Panc1 (cell line): ENCODE data around the gene PBXIP1. TPM values are rescaled to one million over a fixed set of nuclear protein-coding genes. Genes with fewer than 3 reads are reported as not detected.

Experiments
- ATAC-seq: fragments of 200-7000 bp; cut with Tn5 transposase; 2 replicates; pipeline ENCODE4 v1.9.1; 2020; ENCODE audit warnings: mild to moderate bottlenecking, moderate library complexity
- BruUV-seq: library from RNA; stranded (reverse); fragments of 400-500 nt; replicated peaks from 2 replicates; lab custom pipeline; 2021; lab: Mats Ljungman, UMichigan
- CTCF ChIA-PET: fragments of 300-600 bp; sonication (Branson Sonifier 250); formaldehyde crosslinking; loops from one replicate; lab custom pipeline; 2022; ENCODE audit warnings: antibody characterized with exemption; lab: Charles Lee
- POLR2A ChIA-PET: fragments of 300-600 bp; sonication (Branson Sonifier 250); formaldehyde crosslinking; loops from one replicate; lab custom pipeline; 2022; ENCODE audit warnings: antibody characterized with exemption; lab: Charles Lee
- DNase-seq: peaks from one replicate; pipeline ENCODE4 v3.0.0-alpha.2; 2010; ENCODE audit warnings: low read depth, low spot score
- H3K27ac ChIP-seq: 2 replicates; pipeline ENCODE4 v1.5.1; 2011; ENCODE audit warnings: mild to moderate bottlenecking, low read length, inconsistent platforms
- H3K27me3 ChIP-seq: fragments of 200-500 bp; sonication (Bioruptor generic); 2 replicates; pipeline ENCODE4 v1.6.0; 2014; ENCODE audit warnings: low read length, inconsistent platforms; ENCODE audit not compliant: control insufficient read depth, insufficient read depth
- H3K36me3 ChIP-seq: fragments of 200-500 bp; sonication (Bioruptor generic); 2 replicates; pipeline ENCODE4 v1.5.1; 2014; ENCODE audit warnings: inconsistent platforms, mild to moderate bottlenecking, low read length, moderate library complexity; ENCODE audit not compliant: control insufficient read depth, insufficient read depth
- H3K4me1 ChIP-seq: 2 replicates; pipeline ENCODE4 v1.5.1; 2011; ENCODE audit warnings: inconsistent platforms, mild to moderate bottlenecking, low read length, moderate library complexity; ENCODE audit not compliant: control insufficient read depth, insufficient read depth
- H3K4me3 ChIP-seq, 2 experiments: 2 replicates each; pipeline ENCODE4 v1.5.1; 2011 to 2012; ENCODE audit warnings: low read depth in 2 of 2, low read length in 2 of 2, mild to moderate bottlenecking in 2 of 2, inconsistent platforms in 1 of 2, moderate library complexity in 1 of 2
- H3K9me3 ChIP-seq: fragments of 200-500 bp; sonication (Bioruptor generic); 2 replicates; pipeline ENCODE4 v1.5.1; 2014; ENCODE audit warnings: low read depth, mild to moderate bottlenecking, inconsistent platforms, low read length, moderate library complexity; ENCODE audit not compliant: control insufficient read depth, insufficient read depth
- POLR2AphosphoS5 ChIP-seq: IDR thresholded peaks from 2 replicates; pipeline ENCODE4 v1.6.1; 2012; ENCODE audit warnings: mild to moderate bottlenecking, low read depth, low read length, moderate library complexity
- SIN3A ChIP-seq: IDR thresholded peaks from 2 replicates; pipeline ENCODE4 v1.6.1; 2012; ENCODE audit warnings: low read depth, mild to moderate bottlenecking, low read length, moderate library complexity, borderline replicate concordance; ENCODE audit not compliant: insufficient read depth
- TCF7L2 ChIP-seq: IDR thresholded peaks from 2 replicates; pipeline ENCODE4 v1.6.1; 2011; ENCODE audit warnings: mild to moderate bottlenecking, low read depth, low read length, inconsistent platforms
- in situ Hi-C: cut with HindIII; loops from 2 replicates; pipeline ENCODE4 v1.10.0; 2016; ENCODE audit warnings: low sequenced_read_pairs, low pct_unique_long_range_greater_than_20kb
- intact Hi-C: fragments of 100-400 bp; cut with micrococcal nuclease; formaldehyde crosslinking; loops from one replicate; pipeline ENCODE4 v1.10.0; 2022; ENCODE audit not compliant: unreplicated experiment
- total RNA-seq: library from RNA; stranded (reverse); gene quantifications from one replicate; pipeline ENCODE4 v1.2.1, GENCODE V29; 2021; ENCODE audit not compliant: unreplicated experiment
- TF ChIP-seq, protein P1 (sequence below): fragments of 450-650 bp; IDR thresholded peaks from 2 replicates; pipeline ENCODE4 v1.5.1; 2017; ENCODE audit warnings: mild to moderate bottlenecking
- TF ChIP-seq, protein P2 (sequence below), 2 experiments: IDR thresholded peaks; 2 replicates each; pipeline ENCODE4 v1.6.1; 2011 to 2012; ENCODE audit warnings: low read depth in 2 of 2, control low read depth in 1 of 2, low read length in 1 of 2, mild to moderate bottlenecking in 1 of 2, moderate library complexity in 1 of 2; ENCODE audit not compliant: insufficient read depth in 1 of 2

PBXIP1 gene
- total RNA-seq, 1 experiment from 2014 or later = 40.7 TPM

DNA sequence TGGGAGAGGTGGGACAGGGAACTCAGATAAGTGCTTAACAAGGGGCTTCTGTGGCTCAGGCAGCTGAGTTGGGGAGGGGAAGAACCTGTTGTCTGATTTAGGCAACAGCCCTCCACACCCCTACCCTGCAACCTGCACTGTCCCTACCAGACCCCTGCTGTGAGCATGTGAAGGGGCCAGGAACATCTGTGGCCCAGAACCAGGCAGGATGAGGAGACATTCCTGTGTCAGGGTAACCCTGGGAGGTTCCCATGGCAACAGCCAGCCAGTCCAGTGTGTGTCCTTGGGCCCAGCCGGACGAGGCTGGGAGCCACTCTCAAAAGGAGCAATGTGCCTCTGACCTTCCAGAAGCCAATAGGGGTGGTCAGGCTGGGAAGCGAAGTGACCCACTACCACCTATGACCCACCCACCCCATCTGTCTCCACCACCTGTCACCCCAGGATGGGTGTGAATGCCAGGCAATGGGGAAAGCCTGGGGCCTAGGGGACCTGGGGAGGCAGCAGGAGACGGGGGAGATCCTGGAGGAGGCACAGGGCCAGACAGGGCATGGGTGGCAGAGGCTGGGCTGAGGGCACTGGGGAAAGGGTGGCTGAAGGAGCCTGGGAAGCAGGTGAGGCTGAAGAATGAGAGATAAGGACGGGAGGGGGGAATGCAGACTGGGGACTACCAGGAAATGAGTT is 14.4 kb downstream of the PBXIP1 start:
- intact Hi-C loops = no loop called here
- no peak overlapping the region for H3K27ac ChIP-seq
- TF ChIP-seq, protein P1, sequence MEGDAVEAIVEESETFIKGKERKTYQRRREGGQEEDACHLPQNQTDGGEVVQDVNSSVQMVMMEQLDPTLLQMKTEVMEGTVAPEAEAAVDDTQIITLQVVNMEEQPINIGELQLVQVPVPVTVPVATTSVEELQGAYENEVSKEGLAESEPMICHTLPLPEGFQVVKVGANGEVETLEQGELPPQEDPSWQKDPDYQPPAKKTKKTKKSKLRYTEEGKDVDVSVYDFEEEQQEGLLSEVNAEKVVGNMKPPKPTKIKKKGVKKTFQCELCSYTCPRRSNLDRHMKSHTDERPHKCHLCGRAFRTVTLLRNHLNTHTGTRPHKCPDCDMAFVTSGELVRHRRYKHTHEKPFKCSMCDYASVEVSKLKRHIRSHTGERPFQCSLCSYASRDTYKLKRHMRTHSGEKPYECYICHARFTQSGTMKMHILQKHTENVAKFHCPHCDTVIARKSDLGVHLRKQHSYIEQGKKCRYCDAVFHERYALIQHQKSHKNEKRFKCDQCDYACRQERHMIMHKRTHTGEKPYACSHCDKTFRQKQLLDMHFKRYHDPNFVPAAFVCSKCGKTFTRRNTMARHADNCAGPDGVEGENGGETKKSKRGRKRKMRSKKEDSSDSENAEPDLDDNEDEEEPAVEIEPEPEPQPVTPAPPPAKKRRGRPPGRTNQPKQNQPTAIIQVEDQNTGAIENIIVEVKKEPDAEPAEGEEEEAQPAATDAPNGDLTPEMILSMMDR = no peak
- in situ Hi-C loops = no loop called here
- DNase-seq (no peak), ATAC-seq (no peak)
- H3K36me3 ChIP-seq = no peaks in the 10 kb centered on the region
- no TSS peak for BruUV-seq
- POLR2A ChIA-PET = no interaction called here
- H3K4me1 ChIP-seq = peaks cover 12% of the 10 kb centered on the region
- CTCF ChIA-PET = no interaction called here
- no peaks in the 10 kb centered on the region for H3K27me3 ChIP-seq
- no peaks in the 10 kb centered on the region for H3K9me3 ChIP-seq
- no peak overlapping the region for H3K4me3 ChIP-seq

DNA sequence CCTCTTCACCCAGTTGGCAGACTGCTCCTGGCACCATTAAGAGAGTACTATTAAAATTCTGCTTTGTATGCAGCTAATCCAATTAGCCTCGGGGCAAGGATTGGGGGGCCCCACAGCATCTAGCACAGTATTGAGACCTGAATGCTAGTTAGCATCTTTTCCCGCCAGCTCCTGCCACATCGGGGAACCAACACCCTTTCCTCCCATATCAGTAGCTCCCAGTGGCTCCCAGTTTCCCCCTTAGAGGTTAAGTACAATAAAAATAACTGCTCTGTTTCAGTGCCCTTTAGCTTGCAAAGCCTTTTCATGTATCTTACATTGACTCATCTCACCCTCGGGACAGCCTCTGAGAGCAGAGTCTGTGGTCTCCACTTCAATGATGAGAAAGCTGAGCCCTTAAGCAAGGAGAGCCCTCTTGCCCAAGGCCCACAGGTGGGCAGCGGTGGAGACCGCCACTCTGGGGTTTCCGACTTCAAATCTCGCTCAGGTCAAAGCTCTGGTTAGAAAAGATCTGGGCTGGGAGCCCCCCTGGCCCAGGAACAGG is 15.2 kb downstream of the PBXIP1 start:
- Histone ChIP-seq H3K9me3 (no peaks in the 10 kb centered on the region), H3K36me3 (no peaks in the 10 kb centered on the region), H3K27me3 (no peaks in the 10 kb centered on the region), H3K27ac (no peak overlapping the region), H3K4me3 (no peak overlapping the region), H3K4me1 (peaks cover 13% of the 10 kb centered on the region)
- intact Hi-C loops (no loop called here), in situ Hi-C loops (no loop called here)
- no peak for ATAC-seq
- CTCF ChIA-PET = no interaction called here
- no peak for DNase-seq
- POLR2A ChIA-PET = no interaction called here
- BruUV-seq = no TSS peak
- TF ChIP-seq POLR2AphosphoS5 = no peak
- TF ChIP-seq TCF7L2 = no peak
- TF ChIP-seq, protein P1 = no peak
- TF ChIP-seq SIN3A = no peak
- TF ChIP-seq, protein P2, sequence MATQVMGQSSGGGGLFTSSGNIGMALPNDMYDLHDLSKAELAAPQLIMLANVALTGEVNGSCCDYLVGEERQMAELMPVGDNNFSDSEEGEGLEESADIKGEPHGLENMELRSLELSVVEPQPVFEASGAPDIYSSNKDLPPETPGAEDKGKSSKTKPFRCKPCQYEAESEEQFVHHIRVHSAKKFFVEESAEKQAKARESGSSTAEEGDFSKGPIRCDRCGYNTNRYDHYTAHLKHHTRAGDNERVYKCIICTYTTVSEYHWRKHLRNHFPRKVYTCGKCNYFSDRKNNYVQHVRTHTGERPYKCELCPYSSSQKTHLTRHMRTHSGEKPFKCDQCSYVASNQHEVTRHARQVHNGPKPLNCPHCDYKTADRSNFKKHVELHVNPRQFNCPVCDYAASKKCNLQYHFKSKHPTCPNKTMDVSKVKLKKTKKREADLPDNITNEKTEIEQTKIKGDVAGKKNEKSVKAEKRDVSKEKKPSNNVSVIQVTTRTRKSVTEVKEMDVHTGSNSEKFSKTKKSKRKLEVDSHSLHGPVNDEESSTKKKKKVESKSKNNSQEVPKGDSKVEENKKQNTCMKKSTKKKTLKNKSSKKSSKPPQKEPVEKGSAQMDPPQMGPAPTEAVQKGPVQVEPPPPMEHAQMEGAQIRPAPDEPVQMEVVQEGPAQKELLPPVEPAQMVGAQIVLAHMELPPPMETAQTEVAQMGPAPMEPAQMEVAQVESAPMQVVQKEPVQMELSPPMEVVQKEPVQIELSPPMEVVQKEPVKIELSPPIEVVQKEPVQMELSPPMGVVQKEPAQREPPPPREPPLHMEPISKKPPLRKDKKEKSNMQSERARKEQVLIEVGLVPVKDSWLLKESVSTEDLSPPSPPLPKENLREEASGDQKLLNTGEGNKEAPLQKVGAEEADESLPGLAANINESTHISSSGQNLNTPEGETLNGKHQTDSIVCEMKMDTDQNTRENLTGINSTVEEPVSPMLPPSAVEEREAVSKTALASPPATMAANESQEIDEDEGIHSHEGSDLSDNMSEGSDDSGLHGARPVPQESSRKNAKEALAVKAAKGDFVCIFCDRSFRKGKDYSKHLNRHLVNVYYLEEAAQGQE (IDR thresholded peaks at IDR 0.05; ENCODE audit: insufficient read depth in 1 of 2, low read depth in 2 of 2, low read length in 1 of 2) = no peak
